HG03175 (cell line): ENCODE results near the gene EGR4.

Experiments
- ATAC-seq: cut with Tn5 transposase; IDR thresholded peaks from one replicate; pipeline ENCODE4 v1.9.1; 2021; ENCODE audit warnings: mild to moderate bottlenecking, moderate library complexity; ENCODE audit not compliant: unreplicated experiment

The EGR4 gene

GRCh38 chr2:73290049-73290839, 3.1 kb downstream of the EGR4 start:
- no peak for ATAC-seq

DNA sequence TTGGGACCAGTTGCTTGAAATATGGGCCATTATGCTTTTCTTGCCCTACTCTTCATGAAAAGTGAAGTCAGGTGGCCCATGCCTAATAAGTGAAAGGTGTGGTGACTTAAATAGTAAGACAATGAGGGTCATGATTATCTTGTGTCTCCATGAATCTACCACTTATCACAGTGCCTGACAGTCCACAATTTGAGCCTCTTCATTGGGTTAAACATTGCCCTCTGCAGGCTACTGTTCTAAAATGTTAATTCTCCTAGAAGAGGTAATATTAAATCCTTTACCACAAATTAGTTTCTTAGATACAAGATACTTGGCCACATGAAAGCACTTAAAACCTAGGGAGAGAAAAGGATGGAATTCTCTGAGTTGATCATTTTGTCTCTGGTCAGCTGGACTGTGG, 4.0 kb downstream of the EGR4 start:
- no peak for ATAC-seq

- ATAC-seq: no peak
Measured at GRCh38 chr2:73286134-73286655, 7.2 kb downstream of the EGR4 start.

DNA sequence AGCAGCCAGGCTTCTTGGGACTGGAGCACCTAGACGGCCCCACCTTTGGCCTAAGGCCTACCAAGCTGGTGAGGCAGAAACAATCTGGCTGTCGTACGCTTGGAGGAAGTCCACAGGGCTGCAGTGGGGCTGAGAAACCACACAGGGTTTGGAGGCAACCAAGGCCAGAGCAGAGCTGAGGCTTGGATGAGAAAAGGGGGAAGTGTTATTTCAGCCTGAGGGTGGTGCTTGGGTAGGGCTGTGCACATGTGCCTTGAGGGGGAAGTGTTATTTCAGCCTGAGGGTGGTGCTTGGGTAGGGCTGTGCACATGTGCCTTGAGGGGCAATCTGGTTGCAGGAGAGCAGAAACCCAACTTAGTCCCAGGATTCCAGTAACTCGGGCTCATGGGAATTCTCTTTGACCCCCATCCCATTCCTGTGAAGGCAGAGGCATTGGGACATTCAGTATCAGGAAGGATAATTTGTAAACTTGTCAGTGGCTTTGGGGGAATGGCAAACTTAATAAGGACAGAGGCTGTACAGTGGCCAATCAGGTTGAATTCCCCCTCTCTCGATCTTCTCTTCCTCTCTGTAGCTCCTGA, 8.1 kb downstream of the EGR4 start:
- ATAC-seq: peak; percentile 72

DNA sequence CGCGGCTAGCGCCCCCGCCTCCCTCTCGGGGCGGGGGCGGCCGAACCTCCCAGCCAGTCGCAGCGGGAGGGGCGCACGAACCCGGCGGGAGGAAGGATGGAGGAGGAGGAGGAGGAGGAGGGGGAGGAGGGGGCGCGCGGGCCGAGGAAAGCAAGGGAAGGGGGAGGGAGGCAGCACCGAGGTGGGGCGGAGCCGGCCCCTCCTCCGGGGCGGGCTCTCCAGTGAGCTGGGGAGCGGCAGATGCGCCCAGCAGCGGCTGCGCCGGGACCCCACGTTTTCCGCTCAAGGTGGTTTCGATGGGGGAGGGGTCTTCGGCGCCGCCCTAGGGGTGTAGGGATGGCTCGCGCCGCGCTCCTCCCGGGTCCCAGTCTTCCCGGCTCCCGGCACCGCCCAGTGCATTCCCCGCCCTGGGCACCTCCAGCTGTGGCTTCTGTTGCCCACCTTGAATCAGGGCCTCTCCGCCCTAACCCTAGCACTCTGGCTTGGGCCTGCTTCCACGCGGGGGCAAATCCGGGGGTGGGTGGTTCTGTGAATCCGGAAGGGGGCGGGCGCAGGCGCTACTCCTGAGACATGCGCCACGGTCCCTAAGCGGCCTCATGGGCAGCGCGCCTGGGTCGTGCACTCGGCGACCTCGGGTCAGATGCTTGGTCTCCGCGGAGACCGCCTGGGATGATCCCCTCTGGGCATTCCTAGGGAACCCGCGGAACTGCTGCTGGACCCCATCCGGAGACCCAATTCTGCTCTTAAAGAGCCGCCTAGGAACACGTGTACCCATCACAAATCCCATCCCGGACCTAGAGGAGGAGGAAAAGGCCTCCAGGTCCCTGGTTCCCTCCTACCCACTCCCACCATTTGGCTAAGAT, 8.8 kb downstream of the EGR4 start, which contains the start of gene FBXO41:
Gene FBXO41, minus strand, starts transcription at position 183 of the 863 bp plus-strand sequence. CDS start 14,848 bp downstream, outside the sequence.
- ATAC-seq: peak; percentile 69

DNA sequence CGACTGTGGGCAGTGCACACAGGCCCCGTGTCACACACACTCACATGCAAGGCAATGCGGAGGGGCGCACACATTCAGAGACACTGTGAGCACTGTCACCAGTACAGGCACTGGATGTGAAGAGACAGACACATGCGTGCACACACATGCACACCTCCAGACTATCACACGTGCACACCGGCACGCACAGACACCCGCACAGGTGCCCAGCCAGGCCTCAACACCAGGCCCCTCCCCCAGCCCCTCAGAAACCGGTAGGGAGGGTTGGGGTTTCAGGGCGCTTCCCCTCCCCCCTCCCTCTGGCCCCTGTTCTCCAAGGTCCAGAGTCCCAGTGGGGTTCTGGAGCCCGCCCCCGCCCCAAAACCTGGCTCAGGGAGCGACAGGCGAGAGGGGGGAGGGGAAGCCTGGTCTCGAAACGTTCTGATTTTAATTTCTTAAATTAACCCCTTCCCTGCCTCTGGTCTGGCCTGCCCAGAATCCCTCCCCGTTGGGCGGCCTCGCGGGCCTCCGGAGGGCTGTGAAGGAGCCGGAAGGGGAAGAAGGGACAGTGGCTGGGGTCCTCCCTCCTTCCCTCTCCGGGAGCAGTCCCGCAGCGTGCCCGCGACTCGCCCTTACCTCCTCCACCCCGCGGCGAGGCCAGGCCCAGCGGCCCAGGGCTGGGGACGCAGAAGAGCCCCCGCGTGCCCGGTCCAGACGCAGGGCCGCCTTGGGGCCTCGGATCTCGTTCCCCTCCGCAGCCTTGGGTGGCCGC, 9.6 kb downstream of the EGR4 start:
- peak; percentile 17 for ATAC-seq

- no peak for ATAC-seq
Measured at GRCh38 chr2:73282924-73283544, 10.3 kb downstream of the EGR4 start.

DNA sequence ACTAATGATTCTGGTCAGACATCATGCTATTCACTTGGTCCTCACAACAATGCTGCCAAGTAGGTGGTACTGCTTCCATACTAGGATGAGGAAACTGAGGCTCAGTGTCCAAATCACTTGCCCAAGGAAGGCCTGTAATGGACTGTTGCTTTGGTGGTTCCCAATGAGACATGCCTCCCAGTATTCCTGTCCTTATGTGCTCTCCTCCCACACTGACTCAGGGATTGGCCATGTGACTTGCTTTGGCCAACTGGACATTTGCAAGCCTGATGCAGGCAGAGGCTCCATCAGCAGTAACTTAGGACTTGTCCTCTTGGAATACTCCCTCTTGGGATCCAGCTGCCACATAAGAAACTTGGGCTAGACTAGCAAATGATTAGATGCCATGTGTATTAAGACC, 12.1 kb downstream of the EGR4 start:
- no peak for ATAC-seq

GRCh38 chr2:73279852-73280251, 13.5 kb downstream of the EGR4 start:
- ATAC-seq: no peak

DNA sequence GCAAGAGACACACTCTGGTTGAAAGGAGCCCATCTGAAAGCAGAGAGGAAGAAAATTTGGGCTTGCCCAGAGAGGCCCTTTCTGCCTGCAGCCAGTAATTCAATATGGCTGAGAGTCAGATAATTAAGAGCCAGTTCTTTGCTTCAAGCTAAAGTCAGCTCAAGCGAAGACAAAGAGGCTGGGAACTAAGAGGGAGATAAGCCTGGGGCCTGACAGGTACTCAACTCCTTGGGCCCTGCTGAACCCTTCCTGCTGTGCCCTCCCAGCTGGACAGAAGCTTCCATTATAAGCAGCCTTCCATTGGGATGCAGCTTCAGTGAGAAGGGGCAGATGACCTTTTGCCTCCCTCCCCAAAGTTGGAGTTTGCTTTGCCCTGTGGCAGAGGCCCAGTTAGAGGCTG, 21.1 kb downstream of the EGR4 start:
- ATAC-seq: no peak

GRCh38 chr2:73269686-73270465, 23.5 kb downstream of the EGR4 start:
- ATAC-seq: peak; percentile 18

- peak; percentile 84 for ATAC-seq
Measured at GRCh38 chr2:73268830-73269685, 24.3 kb downstream of the EGR4 start.

- no peak for ATAC-seq
Measured at GRCh38 chr2:73268366-73268829, 24.9 kb downstream of the EGR4 start.

DNA sequence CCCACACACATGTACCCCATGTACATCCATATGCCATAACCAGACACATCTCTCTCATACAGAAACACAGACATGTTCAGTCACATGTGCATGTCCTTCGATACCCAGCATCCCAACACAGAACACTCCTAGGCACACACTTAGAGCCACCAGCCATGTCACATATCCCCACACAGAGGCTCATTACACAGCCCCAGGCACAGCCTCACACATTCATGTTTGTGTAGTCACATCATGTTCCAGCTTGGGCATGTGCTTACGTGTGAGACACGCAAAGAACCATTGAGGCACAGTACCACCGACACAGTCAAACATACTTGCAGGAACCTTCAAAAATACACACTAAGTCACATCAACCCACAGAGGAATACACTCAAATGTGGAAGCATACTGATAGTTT, 26.3 kb downstream of the EGR4 start:
- no peak for ATAC-seq

DNA sequence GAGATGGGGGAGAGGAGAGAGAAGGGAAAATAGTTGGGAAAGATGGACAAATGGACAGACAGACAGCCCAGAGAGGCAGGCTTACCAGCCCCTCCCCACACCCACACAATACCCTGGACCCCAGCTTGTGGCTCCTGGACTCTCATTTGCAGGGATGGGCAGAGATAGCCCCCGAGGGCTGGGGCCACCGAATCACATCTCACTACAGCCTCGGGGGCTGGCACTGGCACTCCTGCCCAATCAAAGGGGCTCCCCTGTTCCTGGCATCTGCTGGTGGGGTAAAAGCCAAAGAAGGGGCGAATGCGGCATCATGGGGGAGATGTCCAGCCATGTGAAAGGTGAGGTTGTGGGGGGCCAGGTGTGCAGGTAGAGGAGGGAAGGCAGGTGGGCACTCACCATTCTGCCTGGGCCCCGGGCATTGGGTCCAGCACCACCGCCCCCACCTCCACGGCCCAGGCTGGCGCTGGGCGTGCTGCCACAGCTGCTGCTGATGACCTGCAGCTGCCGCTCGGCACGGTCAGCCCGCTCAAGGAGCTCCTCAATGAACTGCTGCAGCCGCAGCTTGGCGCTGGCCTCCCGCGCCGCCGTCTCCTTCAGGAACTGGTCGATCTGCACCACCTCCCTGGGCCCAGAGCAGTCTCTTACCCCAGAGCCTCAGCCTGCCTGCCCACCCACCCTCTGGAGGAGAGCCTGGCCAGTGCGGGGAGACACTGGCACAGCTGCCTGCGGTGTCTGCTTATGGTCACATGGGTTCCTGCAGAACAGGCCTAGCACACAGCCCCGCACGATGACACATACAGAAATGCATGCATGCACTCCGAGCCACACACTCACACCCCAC, 27.1 kb downstream of the EGR4 start:
- ATAC-seq: no peak

DNA sequence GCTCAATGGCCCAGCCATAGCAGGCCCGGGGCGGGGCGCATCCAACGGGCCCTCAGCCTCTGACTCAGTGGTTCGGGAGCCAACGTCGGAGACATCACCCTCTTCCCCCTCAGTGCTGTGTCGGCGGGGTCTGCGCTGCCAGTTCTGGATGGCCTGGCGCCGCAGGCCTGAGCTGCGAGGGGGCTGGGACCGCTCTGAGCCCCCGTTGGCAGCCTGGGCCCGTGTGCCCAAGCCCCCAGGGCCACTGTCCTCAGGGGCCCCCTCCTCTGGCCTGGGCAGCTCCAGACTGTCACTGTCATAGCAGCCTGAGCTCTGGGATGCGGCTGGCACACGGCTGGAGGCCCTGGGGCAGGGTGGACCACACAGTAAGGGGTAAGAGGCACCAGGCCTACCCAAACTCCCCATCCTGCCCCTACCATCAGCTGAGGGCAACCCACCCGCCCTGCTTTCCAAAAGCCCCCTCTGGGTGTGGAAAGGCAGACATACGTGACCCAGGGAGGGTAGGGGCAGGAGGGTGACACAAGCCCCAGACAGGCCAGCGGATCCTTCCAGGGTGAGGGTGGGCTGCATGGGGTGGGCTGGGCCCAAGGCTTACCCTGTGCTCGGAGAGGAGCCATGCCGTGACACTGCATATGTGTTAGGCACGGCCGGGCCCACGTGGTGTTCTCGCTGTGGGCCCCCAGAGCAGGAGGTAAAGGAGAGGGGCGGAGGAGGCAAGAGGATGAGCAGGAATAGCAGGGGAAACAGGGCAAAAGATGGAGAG, 27.9 kb downstream of the EGR4 start:
- ATAC-seq: no peak

GRCh38 chr2:73264783-73265182, 28.6 kb downstream of the EGR4 start:
- no peak for ATAC-seq
